GM10266 (cell line): Measurements from ENCODE around the gene EP400.

Source experiments
- DNase-seq: peaks from one replicate; pipeline ENCODE4 v3.0.0; 2012; ENCODE audit errors: extremely low spot score
- CTCF ChIP-seq: IDR thresholded peaks from 2 replicates; pipeline ENCODE4 v1.5.1; 2012; ENCODE audit warnings: mild to moderate bottlenecking, low read depth; ENCODE audit not compliant: control insufficient read depth, insufficient read depth; ENCODE audit errors: missing control alignments

EP400 gene

DNA sequence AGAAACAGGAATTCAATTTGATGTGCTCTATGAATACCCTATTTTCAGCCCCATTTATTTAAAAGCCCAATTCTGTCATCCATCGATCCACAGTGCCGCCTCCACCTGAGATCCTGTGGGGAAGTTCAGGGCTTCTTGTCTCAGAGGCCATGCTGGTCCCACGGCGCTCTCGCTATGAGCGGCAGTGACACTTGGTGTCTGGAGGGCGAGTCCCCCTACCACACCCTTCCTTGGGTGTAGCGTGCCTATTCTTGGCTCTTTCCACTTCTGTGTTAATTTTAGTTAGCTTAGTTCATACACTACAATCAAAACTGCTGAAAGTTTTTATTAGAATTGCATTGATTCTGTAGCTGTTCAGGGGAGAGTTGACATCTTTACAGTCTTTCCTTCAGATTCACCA is 120.6 kb downstream of the EP400 start:
- TF ChIP-seq CTCF, result no peak
- DNase-seq, result no peak

DNA sequence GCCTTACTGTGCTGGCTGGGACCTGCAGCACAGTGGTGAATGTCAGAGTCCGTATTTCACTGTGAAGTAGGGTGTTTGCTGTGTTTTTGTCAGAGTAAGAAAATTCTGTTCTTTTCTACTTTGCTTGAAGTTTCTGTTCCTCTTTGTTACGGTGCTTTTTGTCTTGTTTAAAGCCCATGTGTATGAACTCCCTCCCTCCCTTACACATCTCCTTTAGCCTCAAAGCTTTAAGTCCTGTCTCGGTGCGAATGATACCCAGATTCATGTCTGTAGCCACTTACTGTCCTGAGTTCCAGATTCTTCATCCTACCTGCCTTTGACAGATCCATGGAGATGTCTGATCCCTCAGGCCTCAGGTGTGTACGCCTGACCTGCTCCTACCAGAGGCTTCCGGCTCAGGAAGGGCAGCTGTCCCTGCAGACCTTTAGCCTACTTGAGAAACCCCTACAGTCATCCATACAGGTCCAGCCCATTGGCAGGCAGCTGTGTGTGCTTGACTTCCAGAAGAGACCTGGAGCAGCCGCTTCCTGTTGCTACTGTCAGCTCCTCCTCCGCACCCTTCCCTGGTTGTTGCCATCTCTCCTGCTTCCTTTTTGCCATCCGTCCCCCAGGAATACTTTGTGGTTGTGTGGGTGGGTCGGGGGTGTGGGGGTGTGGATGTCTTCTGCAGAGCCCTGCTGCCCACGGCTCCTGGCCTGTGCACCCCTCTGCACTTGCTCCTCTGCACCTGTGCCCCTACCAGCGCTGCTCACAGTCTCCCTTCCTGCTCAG is 121.5 kb downstream of the EP400 start:
- no peak for TF ChIP-seq CTCF
- peak; percentile 82 for DNase-seq

DNA sequence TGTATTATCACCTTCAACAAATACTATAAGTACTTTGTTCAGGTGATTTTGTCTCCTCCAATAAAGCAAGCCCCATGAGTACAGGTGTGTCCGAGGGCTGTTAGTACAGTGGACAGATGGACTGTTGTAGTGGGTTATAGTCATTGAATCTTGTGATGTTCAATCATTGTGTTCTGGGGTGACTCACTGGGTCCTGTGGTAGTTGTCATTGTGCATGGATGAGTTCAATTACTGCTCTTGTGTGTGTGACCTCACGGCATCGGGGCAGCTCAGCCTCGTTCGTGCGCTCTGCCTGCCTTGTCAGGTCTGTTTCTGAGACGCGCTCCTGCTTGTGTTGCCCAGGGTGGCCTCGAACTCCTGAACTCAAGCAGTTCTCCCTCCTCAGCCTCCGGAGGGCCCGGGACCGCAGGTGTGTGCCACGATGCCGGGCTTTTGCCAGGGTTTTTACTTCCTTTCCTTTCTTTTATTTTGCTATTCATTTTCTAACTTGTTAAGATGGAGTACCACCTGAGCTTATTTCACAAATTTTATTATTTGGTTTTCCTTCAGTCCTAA is 122.2 kb downstream of the EP400 start:
- no peak for TF ChIP-seq CTCF
- DNase-seq, result no peak

DNA sequence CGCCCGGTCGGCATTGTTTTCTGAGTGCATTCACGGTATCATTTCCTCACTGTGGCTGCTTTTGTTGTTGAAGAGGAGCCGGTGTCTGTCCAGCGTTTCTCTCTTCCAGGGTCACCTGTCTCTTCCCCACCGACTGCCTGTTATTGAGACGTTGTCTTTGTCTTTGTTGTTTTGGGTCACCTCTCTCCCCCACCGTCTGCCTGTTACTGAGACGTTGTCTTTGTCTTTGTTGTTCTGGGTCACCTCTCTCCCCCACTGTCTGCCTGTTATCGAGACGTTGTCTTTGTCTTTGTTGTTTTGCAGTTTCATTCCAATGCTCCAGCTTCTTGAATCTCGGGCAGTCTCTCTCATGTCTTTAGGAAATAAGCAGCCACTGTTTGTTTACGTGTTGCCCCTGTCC is 124.5 kb downstream of the EP400 start:
- no peak for DNase-seq
- TF ChIP-seq CTCF, result no peak

DNA sequence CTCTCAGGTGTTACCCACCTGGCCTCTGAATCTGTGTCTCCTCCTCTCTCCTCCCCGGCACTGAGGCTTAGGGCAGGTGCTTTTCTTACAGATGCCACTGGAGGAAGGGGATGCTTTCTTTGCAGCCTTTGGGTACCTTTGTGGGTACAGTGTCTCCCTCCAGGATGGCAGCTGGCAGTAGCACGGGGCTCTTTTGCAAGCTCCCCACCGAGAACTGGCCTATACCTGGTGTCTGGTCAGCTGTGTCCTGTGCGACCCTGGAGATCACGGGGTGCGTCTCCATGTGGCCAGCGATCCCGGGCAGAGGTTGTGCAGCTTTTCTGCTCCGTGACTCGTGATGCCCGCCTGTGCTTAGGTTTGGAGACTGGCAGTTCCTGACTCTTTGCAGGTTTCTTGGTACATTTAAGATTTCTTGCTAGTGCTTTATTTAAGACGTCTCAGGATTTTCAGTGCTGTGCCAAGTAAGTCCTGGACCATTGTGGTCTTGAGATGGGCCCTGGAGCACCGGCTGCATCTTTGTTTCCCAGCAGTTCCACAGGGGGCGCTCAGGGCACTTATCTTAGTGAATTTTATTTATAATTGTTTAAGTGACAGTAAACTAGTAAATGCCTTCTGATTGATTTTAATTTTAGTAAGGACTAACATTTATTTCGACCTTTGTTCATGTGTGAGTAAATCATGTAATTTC is 125.4 kb downstream of the EP400 start:
- DNase-seq, result no peak
- TF ChIP-seq CTCF, result no peak

DNA sequence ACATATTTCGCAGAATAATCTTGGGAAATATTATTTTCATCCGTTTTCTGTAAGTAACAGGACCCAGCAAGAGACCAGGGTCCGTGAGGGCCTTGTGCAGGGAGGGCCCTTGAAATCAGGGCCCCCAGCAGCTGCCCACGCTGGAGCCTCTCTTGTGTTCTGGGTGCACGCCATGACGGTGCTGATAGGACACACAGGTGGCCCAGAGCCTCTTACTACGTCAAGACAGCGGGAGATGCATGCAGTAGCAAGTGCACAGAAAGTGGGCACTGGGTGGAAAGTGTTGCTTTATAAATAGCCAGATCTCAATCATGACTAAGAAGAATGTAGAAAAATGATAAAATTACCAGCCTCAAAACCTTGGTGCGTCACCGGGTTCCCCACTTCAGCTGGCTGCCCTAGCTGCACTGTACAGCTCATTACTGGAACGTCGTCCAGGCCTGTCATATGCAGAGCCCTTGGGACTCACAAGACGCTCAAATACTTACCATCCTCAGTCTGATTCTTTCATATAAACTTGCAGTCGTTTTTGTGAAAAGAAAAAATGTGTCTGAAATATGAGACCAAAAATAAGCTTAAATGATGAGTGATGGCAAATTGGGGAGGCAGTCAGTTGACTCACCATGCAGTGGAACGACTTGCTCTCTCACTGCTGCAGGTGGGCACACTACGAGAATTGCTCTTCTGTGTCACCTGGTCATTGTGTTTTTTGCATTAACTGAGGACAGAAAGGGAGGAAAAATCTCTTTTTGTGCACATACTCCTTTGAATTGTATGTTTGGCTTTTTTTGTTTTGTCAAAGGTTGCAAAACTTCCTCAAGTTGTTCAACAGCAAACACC is 126.2 kb downstream of the EP400 start:
- no peak for DNase-seq
- no peak for TF ChIP-seq CTCF
